GM12801 (cell line): ENCODE data around the gene HOXA4.

Experiments used
- TF ChIP-seq, protein P1 (sequence below): IDR thresholded peaks from one replicate; pipeline ENCODE4 v1.5.1; 2011; ENCODE audit warnings: control low read depth; ENCODE audit not compliant: insufficient read length; ENCODE audit errors: extremely low read depth

The HOXA4 gene

DNA sequence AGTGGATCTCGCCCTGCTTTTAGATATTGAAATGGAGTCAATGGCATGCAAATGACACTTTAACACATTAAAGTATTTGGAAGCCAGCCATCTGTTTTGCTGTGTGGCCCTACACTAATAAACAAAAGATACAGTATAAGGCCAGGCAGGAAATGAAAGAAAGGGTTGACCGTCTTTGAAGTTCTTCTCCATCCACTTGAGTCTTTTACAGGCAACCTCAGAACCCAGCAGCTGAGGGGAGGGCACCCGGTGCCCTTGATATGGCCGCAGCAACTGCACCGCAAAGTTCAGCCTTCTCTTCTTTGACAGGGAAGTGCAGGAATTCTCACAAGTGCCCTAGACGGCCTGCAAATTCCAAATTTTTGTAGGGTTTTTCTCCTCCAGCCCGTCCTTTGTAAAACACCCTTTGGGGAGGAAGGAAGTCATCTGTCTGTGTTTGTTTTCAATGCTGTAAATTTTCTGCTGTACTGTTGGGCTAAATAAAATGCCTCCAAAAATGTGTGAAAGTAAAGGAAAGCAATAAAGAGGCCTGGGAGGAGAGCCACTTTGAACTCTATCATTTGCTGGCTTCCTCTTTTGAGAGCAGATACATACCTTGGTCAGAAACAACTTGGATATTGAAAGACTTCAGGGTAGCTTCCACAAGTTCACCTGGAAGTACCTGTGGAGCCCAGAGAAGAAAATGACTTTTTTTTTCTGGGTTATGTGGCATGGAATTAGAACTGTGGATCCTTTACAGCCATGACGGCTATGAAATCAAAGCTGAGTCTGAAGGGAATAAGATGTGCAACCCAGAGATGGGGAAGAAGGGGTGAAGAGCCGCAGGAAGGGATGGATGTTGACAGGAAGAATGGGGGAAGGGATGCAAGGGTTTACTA is 38.4 kb downstream of the HOXA4 start:
- TF ChIP-seq, protein P1, sequence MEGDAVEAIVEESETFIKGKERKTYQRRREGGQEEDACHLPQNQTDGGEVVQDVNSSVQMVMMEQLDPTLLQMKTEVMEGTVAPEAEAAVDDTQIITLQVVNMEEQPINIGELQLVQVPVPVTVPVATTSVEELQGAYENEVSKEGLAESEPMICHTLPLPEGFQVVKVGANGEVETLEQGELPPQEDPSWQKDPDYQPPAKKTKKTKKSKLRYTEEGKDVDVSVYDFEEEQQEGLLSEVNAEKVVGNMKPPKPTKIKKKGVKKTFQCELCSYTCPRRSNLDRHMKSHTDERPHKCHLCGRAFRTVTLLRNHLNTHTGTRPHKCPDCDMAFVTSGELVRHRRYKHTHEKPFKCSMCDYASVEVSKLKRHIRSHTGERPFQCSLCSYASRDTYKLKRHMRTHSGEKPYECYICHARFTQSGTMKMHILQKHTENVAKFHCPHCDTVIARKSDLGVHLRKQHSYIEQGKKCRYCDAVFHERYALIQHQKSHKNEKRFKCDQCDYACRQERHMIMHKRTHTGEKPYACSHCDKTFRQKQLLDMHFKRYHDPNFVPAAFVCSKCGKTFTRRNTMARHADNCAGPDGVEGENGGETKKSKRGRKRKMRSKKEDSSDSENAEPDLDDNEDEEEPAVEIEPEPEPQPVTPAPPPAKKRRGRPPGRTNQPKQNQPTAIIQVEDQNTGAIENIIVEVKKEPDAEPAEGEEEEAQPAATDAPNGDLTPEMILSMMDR, result no peak

DNA sequence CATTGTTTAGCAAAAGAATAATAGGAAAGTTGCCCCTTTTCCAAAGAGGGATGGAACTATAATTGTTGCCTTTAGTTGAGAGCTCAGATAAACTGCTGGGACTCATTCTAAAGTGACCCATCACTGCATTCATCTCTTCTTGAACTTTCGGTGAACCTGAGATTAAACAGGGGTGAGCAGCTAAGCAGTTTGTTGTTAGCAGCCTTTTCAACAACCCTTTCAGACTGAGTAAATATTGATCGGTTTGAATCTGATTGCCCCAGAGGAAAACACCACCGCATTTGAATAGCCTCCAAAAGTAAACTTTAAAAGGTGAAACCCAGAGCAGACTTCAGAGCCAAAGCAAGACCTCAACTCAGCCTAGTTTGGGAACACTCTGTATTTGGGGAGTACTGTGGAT is 39.5 kb downstream of the HOXA4 start:
- TF ChIP-seq, protein P1, result no peak

DNA sequence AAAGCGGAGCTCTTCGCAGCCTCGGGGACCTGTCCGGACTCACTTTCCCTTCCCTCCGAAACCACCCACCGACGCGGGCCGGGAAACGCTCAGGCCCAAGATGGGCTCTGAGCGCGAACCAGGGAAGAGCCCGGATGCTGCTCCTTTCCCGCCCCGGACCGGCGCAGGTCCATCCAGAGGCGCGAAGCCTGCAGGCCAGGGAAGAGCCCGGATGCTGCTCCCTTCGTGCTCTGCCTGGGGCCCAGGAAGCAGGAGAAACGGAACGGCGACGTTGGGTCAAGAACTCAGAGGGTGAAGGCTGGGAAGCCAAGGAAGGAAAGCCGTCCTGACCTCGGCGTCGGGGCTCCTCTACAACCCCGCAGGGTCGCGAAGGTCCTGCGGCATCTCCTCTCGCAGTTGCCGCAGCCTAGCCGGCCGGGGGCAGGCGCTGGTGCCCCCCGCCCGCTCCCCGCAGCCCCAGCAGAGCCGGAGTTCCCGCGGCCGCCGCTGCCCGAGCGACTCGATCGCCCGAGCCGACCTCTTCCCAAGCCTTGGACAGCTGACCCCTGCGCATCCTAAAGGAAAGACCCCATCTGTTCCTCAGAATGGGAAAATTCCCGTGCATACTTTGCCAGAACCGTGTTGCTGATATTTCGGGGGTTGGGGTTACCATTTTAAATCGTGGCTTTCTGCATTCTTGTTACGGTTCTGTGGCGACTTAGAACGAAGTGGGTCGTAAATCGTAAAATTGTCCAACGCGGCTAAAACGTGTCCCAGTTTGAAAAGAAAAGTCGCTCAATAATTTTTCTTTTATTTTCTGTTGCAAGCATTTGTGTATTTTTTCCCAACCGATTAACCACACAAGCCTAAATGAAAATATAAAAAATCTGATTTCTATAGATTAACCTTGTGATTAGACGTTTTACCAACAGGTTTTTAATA is 42.3 kb downstream of the HOXA4 start:
- TF ChIP-seq, protein P1, result no peak

DNA sequence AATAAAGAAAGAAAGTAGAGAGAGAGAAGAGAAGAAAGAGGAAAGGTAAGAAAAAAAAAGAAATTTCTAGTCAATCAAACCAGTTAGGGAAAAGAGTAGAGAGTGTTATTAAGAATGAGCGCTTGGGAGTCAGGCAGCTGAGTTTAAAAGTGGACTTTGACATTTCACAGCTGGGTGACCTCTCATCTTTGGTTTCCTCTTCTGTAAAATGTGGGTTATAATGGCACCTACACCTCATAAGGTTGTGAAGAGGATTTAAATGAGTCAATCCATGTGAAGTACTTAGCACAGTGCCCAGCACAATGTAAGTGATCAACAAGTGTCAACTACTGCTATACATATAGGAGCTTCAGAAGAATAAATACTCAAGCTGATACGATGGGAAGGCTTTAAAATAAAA is 46.9 kb downstream of the HOXA4 start:
- TF ChIP-seq, protein P1, result no peak

DNA sequence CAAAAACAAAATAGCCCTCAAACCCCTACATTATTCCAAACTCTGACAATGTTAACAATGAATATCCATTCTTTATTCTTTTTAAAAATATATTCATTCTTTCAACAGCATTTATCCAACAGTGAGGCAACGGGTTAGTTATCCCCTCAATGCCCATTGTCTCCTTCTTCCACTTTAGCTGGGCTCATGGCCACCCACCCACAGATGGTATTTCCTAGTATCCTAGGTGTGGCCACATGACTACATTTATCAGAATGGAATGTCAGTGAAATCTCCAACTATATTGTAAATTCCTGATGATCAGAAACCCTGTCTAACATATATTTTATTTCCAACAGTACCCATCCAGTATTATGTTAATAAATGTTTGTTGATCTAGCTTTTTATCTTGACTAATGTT is 48.4 kb downstream of the HOXA4 start:
- TF ChIP-seq, protein P1, result no peak

DNA sequence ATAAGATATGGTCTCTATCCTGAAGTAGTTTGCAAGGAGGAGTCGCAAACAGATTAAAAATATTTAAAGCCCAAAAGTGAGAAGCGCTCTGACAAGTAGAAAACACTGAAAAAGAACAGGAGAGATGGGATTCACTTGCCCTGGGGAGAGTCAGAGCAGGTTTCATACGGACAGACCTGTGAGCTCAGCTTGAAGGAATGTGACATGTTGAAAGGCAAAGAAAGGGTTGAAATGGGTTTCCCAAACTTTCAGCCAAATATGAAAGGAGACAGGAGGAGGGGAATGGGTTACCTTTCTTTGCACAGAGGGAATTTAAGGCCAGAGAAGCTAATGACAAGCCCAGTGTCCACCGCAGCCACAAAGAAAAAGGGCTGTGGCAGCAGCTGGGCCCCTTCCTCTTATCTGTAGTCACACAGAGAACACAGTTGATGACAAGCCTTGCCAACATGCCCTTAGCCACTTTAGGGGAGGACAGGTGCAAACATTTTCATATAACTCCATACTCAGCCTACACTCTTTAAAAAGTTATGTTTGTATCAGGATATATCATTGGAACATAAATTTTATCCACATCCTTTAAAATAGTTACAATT is 49.6 kb downstream of the HOXA4 start:
- TF ChIP-seq, protein P1, result no peak
